Central memory CD8-positive, alpha-beta T cell (primary cell): ENCODE data around the gene HYDIN.

ENCODE experiments used
- ATAC-seq: fragments of 150-1000 bp; cut with Tn5 transposase; replicated peaks from 2 replicates; pipeline ENCODE4 v1.10.0; 2022; ENCODE audit warnings: mild to moderate bottlenecking, moderate FRiP score, moderate number of reproducible peaks; ENCODE audit not compliant: poor library complexity, severe bottlenecking; ENCODE audit errors: extremely low read depth
- DNase-seq, 2 donors: peaks; one replicate each; pipeline ENCODE4 v3.0.0; 2021; ENCODE audit warnings: low spot score in 2 of 2
- H3K27ac Mint-ChIP-seq: one replicate; pipeline ENCODE4 v1.8.0; 2022; ENCODE audit warnings: low read depth, mild to moderate bottlenecking, moderate library complexity, mixed read lengths
- H3K27me3 Mint-ChIP-seq: one replicate; pipeline ENCODE4 v1.8.0; 2022; ENCODE audit warnings: mixed read lengths
- H3K36me3 Mint-ChIP-seq: one replicate; pipeline ENCODE4 v1.8.0; 2022; ENCODE audit warnings: mild to moderate bottlenecking, moderate library complexity, mixed read lengths; ENCODE audit not compliant: insufficient read depth
- H3K4me1 Mint-ChIP-seq: one replicate; pipeline ENCODE4 v1.8.0; 2022; ENCODE audit warnings: mixed read lengths
- H3K4me3 Mint-ChIP-seq: one replicate; pipeline ENCODE4 v1.8.0; 2022; ENCODE audit warnings: mild to moderate bottlenecking, moderate library complexity, mixed read lengths
- H3K9me3 Mint-ChIP-seq: one replicate; pipeline ENCODE4 v1.8.0; 2022; ENCODE audit warnings: mixed read lengths

The HYDIN gene

GRCh38 chr16:70769131-70769530 lies 461.4 kb downstream of the HYDIN start:
- Mint-ChIP-seq H3K36me3 (peaks cover 13% of the 10 kb centered on the region), H3K4me1 (peaks cover 5% of the 10 kb centered on the region), H3K9me3 (no peaks in the 10 kb centered on the region), H3K4me3 (no peak overlapping the region), H3K27ac (no peak overlapping the region), H3K27me3 (no peaks in the 10 kb centered on the region)
- ATAC-seq (no peak), DNase-seq (no peak)

DNA sequence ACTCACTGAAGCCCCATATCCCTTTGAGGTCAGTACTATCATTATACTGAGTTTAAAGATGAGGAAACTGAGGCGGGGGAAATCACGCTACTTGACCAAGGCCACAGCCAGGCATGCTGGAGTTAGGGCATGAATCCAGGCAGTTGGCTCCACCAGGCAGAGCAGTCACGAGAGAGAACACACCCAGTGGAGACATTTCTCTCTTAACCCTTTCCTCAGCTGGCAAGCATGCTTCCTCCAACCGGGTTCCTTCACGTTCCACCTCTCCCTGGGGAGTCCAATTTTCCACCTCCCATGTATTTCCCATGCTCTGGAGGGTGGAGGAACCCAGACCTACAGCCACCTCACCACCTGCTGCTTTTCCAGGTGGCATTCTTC lies 462.3 kb downstream of the HYDIN start:
- Mint-ChIP-seq H3K4me1 (peaks cover 5% of the 10 kb centered on the region), H3K9me3 (no peaks in the 10 kb centered on the region), H3K27me3 (no peaks in the 10 kb centered on the region), H3K36me3 (peaks cover 15% of the 10 kb centered on the region), H3K27ac (no peak overlapping the region), H3K4me3 (no peak overlapping the region)
- DNase-seq (no peak), ATAC-seq (no peak)

DNA sequence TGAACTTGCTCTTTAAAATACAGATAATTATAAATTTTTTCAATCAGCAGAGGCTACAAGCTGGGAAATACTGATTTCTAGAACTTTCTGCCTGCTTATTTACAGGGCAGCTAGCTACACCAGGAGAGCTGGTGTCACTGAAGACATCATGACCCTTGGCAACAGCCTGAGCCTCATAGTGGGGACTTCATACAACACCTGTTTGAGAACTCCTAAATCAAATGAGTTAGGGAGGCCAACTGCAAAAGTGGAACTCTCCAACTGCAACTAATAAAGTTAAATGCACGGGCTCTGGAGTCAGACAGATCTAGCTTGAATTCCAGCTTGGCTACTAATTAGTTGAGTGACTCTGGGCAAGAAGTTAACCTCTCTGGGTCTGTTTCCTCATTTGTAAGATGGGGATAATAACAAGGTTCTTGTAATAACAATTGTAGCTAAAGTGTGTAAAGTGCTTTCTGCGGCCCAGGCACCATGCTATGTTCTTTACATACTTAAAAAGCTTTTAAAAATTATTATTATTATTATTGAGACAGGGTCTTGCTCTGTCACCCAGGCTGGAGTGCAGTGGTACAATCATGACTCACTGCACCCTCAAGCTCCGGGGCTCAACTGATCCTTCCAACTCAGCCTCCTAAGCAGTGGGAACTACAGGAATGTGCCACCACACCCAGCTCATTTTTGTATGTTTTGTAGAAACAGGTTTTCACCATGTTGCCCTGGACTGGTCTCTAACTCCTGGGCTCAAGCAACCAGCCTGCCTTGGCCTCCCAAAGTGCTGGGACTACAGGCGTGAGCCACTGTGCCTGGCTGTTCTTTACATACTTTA lies 462.9 kb downstream of the HYDIN start:
- Mint-ChIP-seq H3K4me3 (no peak overlapping the region), H3K4me1 (peaks cover 5% of the 10 kb centered on the region), H3K27ac (no peak overlapping the region), H3K9me3 (no peaks in the 10 kb centered on the region), H3K36me3 (peaks cover 16% of the 10 kb centered on the region), H3K27me3 (no peaks in the 10 kb centered on the region)
- no peak for ATAC-seq
- DNase-seq: no peak

GRCh38 chr16:70766658-70767057 lies 463.9 kb downstream of the HYDIN start:
- no peak for ATAC-seq
- H3K9me3 Mint-ChIP-seq: no peaks in the 10 kb centered on the region
- no peak for DNase-seq
- H3K36me3 Mint-ChIP-seq: peaks cover 16% of the 10 kb centered on the region
- H3K27me3 Mint-ChIP-seq: no peaks in the 10 kb centered on the region
- no peak overlapping the region for H3K27ac Mint-ChIP-seq
- H3K4me3 Mint-ChIP-seq: no peak overlapping the region
- peaks cover 5% of the 10 kb centered on the region for H3K4me1 Mint-ChIP-seq

DNA sequence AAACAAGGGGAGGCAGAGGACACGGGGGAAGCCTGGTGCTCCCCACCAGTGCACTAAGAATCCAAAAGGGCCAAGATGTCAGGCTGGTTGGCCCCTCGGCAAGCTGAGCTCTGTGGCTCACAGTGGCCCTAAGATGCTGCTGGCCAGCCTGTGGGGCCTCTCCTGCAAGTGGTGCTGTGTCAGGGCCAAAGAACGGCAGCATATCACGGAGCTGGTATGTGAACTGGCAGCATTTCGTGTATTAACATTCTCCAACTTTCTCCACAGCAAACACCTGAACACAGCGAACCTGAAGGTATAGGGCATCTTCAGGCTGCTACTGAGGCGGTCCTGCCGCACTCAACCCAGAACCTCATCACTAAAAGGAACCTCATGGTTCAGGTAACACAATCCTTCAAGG lies 464.3 kb downstream of the HYDIN start:
- no peak overlapping the region for H3K4me3 Mint-ChIP-seq
- H3K9me3 Mint-ChIP-seq: no peaks in the 10 kb centered on the region
- peaks cover 16% of the 10 kb centered on the region for H3K36me3 Mint-ChIP-seq
- ATAC-seq: no peak
- peaks cover 5% of the 10 kb centered on the region for H3K4me1 Mint-ChIP-seq
- DNase-seq: no peak
- H3K27ac Mint-ChIP-seq: no peak overlapping the region
- H3K27me3 Mint-ChIP-seq: no peaks in the 10 kb centered on the region

DNA sequence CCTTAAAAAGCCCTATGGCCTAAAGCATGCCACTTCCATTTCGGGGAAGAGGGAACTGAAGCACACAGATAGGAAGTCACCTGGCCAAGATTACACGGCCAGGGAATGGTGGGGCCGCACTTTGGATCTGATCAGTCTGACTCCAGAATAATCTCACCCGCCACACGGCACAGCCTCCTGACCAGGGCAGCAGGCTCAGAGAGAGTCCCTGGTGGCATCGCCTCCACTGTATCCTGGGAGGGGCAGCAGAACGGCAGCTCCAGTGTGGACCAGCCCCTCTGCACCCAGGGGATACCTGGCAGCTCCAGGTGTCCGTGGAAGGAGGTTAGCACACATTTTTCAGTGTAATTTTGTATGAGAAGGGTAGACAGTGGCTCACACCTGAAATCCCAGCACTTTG lies 465.0 kb downstream of the HYDIN start:
- Mint-ChIP-seq H3K4me1 (peaks cover 5% of the 10 kb centered on the region), H3K27ac (no peak overlapping the region), H3K27me3 (no peaks in the 10 kb centered on the region), H3K4me3 (no peak overlapping the region), H3K36me3 (peaks cover 16% of the 10 kb centered on the region), H3K9me3 (no peaks in the 10 kb centered on the region)
- DNase-seq: no peak
- ATAC-seq: no peak

DNA sequence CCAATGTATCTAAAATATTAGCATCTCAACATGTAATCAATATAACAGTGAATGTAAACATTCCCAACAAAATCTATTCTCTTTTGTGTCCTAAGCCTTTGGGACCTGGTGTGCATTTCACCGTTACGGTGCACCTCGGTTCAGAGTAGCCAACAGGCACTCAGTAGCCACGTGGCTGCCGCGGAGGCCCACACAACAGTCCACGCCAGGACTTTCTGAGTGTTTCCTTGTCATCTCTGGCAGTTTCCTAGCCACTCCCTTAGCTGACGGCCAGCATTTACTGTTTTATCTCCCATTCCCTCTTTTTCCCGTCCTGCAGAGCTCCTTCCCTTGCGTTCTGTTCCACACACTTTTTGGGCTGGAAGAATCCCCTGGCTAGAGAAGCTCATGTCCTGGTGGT lies 465.9 kb downstream of the HYDIN start:
- Mint-ChIP-seq H3K27me3 (no peaks in the 10 kb centered on the region), H3K27ac (no peak overlapping the region), H3K36me3 (peaks cover 16% of the 10 kb centered on the region), H3K4me3 (no peak overlapping the region), H3K4me1 (no peaks in the 10 kb centered on the region), H3K9me3 (no peaks in the 10 kb centered on the region)
- ATAC-seq: no peak
- no peak for DNase-seq

- H3K9me3 Mint-ChIP-seq: no peaks in the 10 kb centered on the region
- H3K4me3 Mint-ChIP-seq: no peak overlapping the region
- DNase-seq (no peak), ATAC-seq (no peak)
- H3K36me3 Mint-ChIP-seq: peaks cover 18% of the 10 kb centered on the region
- H3K4me1 Mint-ChIP-seq: no peaks in the 10 kb centered on the region
- H3K27me3 Mint-ChIP-seq: no peaks in the 10 kb centered on the region
- no peak overlapping the region for H3K27ac Mint-ChIP-seq
These were observed 470.3 kb downstream of the HYDIN start for GRCh38 chr16:70760221-70760620.

GRCh38 chr16:70759666-70760065 lies 470.9 kb downstream of the HYDIN start:
- Mint-ChIP-seq H3K27me3 (no peaks in the 10 kb centered on the region), H3K27ac (no peak overlapping the region), H3K4me3 (no peak overlapping the region), H3K4me1 (no peaks in the 10 kb centered on the region), H3K36me3 (peaks cover 20% of the 10 kb centered on the region), H3K9me3 (no peaks in the 10 kb centered on the region)
- no peak for ATAC-seq
- no peak for DNase-seq

DNA sequence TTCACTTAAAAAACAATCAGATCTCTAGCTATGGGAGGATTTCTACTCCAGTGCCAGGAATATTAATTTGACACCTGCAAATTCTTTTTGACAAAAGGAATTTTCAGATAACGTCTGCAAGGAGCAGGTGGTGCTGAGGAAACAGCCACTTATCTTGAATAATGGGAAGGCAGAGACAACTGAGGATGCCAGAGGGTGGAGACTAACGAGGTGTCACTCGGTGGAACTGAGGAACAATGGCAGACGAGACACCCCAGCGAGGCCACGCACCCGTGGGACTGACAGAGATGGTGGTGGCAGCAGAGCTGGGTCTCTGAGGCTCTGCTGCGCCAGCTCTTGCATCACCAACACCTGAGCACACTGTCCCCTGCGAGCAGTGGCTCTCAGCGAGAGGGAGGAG lies 471.7 kb downstream of the HYDIN start:
- no peak overlapping the region for H3K4me3 Mint-ChIP-seq
- no peak overlapping the region for H3K27ac Mint-ChIP-seq
- H3K27me3 Mint-ChIP-seq: no peaks in the 10 kb centered on the region
- no peaks in the 10 kb centered on the region for H3K9me3 Mint-ChIP-seq
- H3K36me3 Mint-ChIP-seq: peaks cover 19% of the 10 kb centered on the region
- DNase-seq (no peak), ATAC-seq (no peak)
- H3K4me1 Mint-ChIP-seq: no peaks in the 10 kb centered on the region
